Neural crest cell (in vitro differentiated cells): Measurements from ENCODE around the gene SECISBP2L. TPM values are rescaled to one million over a fixed set of nuclear protein-coding genes. Genes with fewer than 3 reads are reported as not detected.
"Not testable (repeated sequence)": the region's sequence is repeated elsewhere in the genome, so short reads cannot be mapped to it uniquely, and the experiment has no call there.

ENCODE experiments used
- DNase-seq: peaks from one replicate; pipeline ENCODE4 v3.0.0; 2021; ENCODE audit warnings: low read depth, mixed read lengths, low spot score
- H3K27ac Mint-ChIP-seq: one replicate; pipeline ENCODE4 v1.8.0; 2021; ENCODE audit warnings: mild to moderate bottlenecking, mixed read lengths; ENCODE audit not compliant: unreplicated experiment
- H3K27me3 Mint-ChIP-seq: 2 replicates; pipeline ENCODE4 v1.8.0; 2021; ENCODE audit warnings: low read depth, mild to moderate bottlenecking, mixed read lengths
- H3K36me3 Mint-ChIP-seq: 2 replicates; pipeline ENCODE4 v1.8.0; 2021; ENCODE audit warnings: low read depth, mild to moderate bottlenecking, mixed read lengths
- H3K4me1 Mint-ChIP-seq: 2 replicates; pipeline ENCODE4 v1.8.0; 2021; ENCODE audit warnings: mixed read lengths
- H3K4me3 Mint-ChIP-seq: one replicate; pipeline ENCODE4 v1.8.0; 2021; ENCODE audit warnings: mild to moderate bottlenecking, mixed read lengths
- H3K9me3 Mint-ChIP-seq: 2 replicates; pipeline ENCODE4 v1.8.0; 2021; ENCODE audit warnings: mixed read lengths
- total RNA-seq: library from RNA; stranded (reverse); gene quantifications from 2 replicates; pipeline ENCODE4 v1.2.1, GENCODE V29; 2021
- TF ChIP-seq, protein P1 (sequence below): fragments of 200-600 bp; sonication (generic); conservative IDR thresholded peaks from 2 replicates; pipeline ENCODE4 v1.5.0; 2021; ENCODE audit warnings: antibody characterized with exemption, mild to moderate bottlenecking

The SECISBP2L gene
- total RNA-seq, 1 donor from 2014 or later = 39.2 TPM

- Mint-ChIP-seq H3K36me3 (no peaks in the 10 kb centered on the region), H3K27ac (peak overlapping the region; percentile 98)
- TF ChIP-seq, protein P1, sequence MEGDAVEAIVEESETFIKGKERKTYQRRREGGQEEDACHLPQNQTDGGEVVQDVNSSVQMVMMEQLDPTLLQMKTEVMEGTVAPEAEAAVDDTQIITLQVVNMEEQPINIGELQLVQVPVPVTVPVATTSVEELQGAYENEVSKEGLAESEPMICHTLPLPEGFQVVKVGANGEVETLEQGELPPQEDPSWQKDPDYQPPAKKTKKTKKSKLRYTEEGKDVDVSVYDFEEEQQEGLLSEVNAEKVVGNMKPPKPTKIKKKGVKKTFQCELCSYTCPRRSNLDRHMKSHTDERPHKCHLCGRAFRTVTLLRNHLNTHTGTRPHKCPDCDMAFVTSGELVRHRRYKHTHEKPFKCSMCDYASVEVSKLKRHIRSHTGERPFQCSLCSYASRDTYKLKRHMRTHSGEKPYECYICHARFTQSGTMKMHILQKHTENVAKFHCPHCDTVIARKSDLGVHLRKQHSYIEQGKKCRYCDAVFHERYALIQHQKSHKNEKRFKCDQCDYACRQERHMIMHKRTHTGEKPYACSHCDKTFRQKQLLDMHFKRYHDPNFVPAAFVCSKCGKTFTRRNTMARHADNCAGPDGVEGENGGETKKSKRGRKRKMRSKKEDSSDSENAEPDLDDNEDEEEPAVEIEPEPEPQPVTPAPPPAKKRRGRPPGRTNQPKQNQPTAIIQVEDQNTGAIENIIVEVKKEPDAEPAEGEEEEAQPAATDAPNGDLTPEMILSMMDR = no peak
These were observed 69.7 kb downstream of the SECISBP2L start for GRCh38 chr15:48976444-48977088.

GRCh38 chr15:48975472-48976419 is 70.5 kb downstream of the SECISBP2L start:
- DNase-seq = peak; percentile 86
- no peaks in the 10 kb centered on the region for H3K36me3 Mint-ChIP-seq
- peaks cover under 1% of the 10 kb centered on the region for H3K9me3 Mint-ChIP-seq
- H3K4me1 Mint-ChIP-seq = peaks cover 55% of the 10 kb centered on the region
- H3K27me3 Mint-ChIP-seq = no peaks in the 10 kb centered on the region
- TF ChIP-seq, protein P1 = peak; percentile 92
- H3K27ac Mint-ChIP-seq = peak overlapping the region; percentile 98
- peak overlapping the region; percentile 87 for H3K4me3 Mint-ChIP-seq

More at GRCh38 chr15:48976444-48977088, 69.7 kb downstream of the SECISBP2L start:
- H3K4me1 Mint-ChIP-seq = peaks cover 58% of the 10 kb centered on the region
- H3K9me3 Mint-ChIP-seq = no peaks in the 10 kb centered on the region
- peak overlapping the region; percentile 87 for H3K4me3 Mint-ChIP-seq
- H3K27me3 Mint-ChIP-seq = no peaks in the 10 kb centered on the region
- DNase-seq = no peak

DNA sequence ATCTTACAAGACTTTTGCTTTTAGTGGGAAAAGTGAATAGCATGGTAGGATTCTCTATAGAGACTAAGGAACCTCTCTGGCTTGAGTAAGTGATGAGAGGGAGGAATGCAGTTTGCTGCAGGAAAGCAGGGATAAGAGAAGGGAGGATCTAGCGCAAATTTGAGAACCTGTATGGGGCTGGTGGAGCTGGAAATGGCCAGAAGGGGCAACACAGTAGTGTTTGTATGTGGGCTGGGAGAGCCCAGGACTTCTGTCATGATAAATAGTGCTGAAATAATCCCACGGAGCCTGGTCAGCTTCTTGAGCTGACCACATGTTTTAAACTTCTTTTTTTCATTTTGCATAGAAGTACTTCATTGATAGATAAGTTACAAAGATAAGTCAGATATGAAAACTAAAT is 71.4 kb downstream of the SECISBP2L start:
- no peaks in the 10 kb centered on the region for H3K27me3 Mint-ChIP-seq
- H3K27ac Mint-ChIP-seq = peak overlapping the region; percentile 97
- H3K4me1 Mint-ChIP-seq = peaks cover 54% of the 10 kb centered on the region
- H3K9me3 Mint-ChIP-seq = peaks cover 2% of the 10 kb centered on the region
- H3K4me3 Mint-ChIP-seq = peak overlapping the region; percentile 86
- TF ChIP-seq, protein P1 = no peak
- no peak for DNase-seq
- no peaks in the 10 kb centered on the region for H3K36me3 Mint-ChIP-seq

- Mint-ChIP-seq H3K27ac (no peak overlapping the region), H3K4me3 (peak overlapping the region; percentile 41), H3K27me3 (no peaks in the 10 kb centered on the region), H3K36me3 (no peaks in the 10 kb centered on the region), H3K9me3 (peaks cover 2% of the 10 kb centered on the region), H3K4me1 (peaks cover 40% of the 10 kb centered on the region)
- DNase-seq = no peak
- TF ChIP-seq, protein P1 = no peak
These were observed 73.3 kb downstream of the SECISBP2L start for GRCh38 chr15:48972750-48973503.

- not testable (repeated sequence) for H3K4me3 Mint-ChIP-seq, H3K9me3 Mint-ChIP-seq, H3K27me3 Mint-ChIP-seq, H3K27ac Mint-ChIP-seq, H3K36me3 Mint-ChIP-seq, DNase-seq
- H3K4me1 Mint-ChIP-seq = peaks cover 23% of the 10 kb centered on the region
These were observed 75.3 kb downstream of the SECISBP2L start for GRCh38 chr15:48970926-48971325.
